C4-2B (cell line): ENCODE measurements around the gene COA8.

Source experiments
- CTCF ChIP-seq: fragments of 450-650 bp; conservative IDR thresholded peaks from 2 replicates; pipeline ENCODE4 v1.5.1; 2017; ENCODE audit warnings: mild to moderate bottlenecking
- ZFX ChIP-seq: fragments of 450-650 bp; IDR thresholded peaks from 2 replicates; pipeline ENCODE4 v1.6.1; 2017

- TF ChIP-seq CTCF (no peak), ZFX (no peak)
Measured at GRCh38 chr14:103533137-103533998, 29.4 kb upstream of the COA8 start.
